NCI-H2171 treated with DMSO at 0.1 percent for 48 hours (cell line): ENCODE data around the gene KRT86.

ENCODE experiments used
- DNase-seq: peaks from one replicate; lab custom pipeline; 2025; lab: John Stamatoyannopoulos, UW

The KRT86 gene

GRCh38 chr12:52356762-52357580, 82.5 kb downstream of the KRT86 start:
- no peak for DNase-seq
